GM12878 (cell line): ENCODE data around the gene IDI1. TPM values are rescaled to one million over a fixed set of nuclear protein-coding genes. Genes with fewer than 3 reads are reported as not detected.

Experiments
- ATAC-seq: fragments of 200-7000 bp; cut with Tn5 transposase; 3 replicates; pipeline ENCODE4 v1.9.1; 2020; ENCODE audit warnings: mild to moderate bottlenecking, moderate library complexity
- BruUV-seq: library from RNA; stranded (reverse); fragments of 400-500 nt; replicated peaks from 2 replicates; lab custom pipeline; 2021; lab: Mats Ljungman, UMichigan
- CTCF ChIA-PET: fragments of 300-600 bp; sonication (Branson Sonifier 250); formaldehyde crosslinking; extraction: SDS; loops from one replicate; lab custom pipeline; 2021; ENCODE audit warnings: inconsistent platforms; lab: Yijun Ruan, JAX
- POLR2A ChIA-PET: fragments of 350-600 bp; formaldehyde crosslinking; extraction: SDS; loops from one replicate; lab custom pipeline; 2021; ENCODE audit warnings: inconsistent platforms; lab: Charles Lee
- RAD21 ChIA-PET: fragments of 300-600 bp; sonication (Branson Sonifier 250); formaldehyde crosslinking; loops from one replicate; lab custom pipeline; 2023; ENCODE audit warnings: antibody characterized with exemption; ENCODE audit not compliant: unreplicated experiment; lab: Charles Lee
- SMC1A ChIA-PET: fragments of 300-600 bp; sonication (Branson Sonifier 250); formaldehyde crosslinking; loops from one replicate; lab custom pipeline; 2023; ENCODE audit not compliant: unreplicated experiment, uncharacterized antibody; lab: Charles Lee
- DNase-seq: peaks from one replicate; pipeline ENCODE4 v3.0.0-alpha.2; 2011; ENCODE audit warnings: low read depth, low spot score
- FAIRE-seq: peaks from 3 replicates; lab custom pipeline; 2011; peaks lifted over from hg19 to GRCh38; lab: Jason Lieb, UNC
- H2AFZ ChIP-seq: 2 replicates; pipeline ENCODE4 v1.6.0; 2011; ENCODE audit warnings: low read depth, low read length, control low read depth; ENCODE audit not compliant: control insufficient read depth
- H3K27ac ChIP-seq: 2 replicates; pipeline ENCODE4 v1.5.1; 2011; ENCODE audit warnings: control low read depth; ENCODE audit not compliant: control insufficient read depth, insufficient read depth
- H3K27me3 ChIP-seq, 2 experiments: replicated peaks in 1 of 2; 2 replicates each; pipeline versions ENCODE4 v1.6.0 to v1.6.1; 2011; ENCODE audit warnings: low read length in 1 of 2; ENCODE audit not compliant: control insufficient read depth in 2 of 2, insufficient read depth in 2 of 2
- H3K36me3 ChIP-seq, 2 experiments: 2 replicates each; pipeline ENCODE4 v1.5.1; 2011; ENCODE audit warnings: low read length in 1 of 2; ENCODE audit not compliant: control insufficient read depth in 2 of 2, insufficient read depth in 2 of 2
- H3K4me1 ChIP-seq: 2 replicates; pipeline ENCODE4 v1.6.1; 2011; ENCODE audit warnings: mild to moderate bottlenecking, low read length, moderate library complexity, mixed read lengths; ENCODE audit not compliant: control insufficient read depth, insufficient read depth
- H3K4me2 ChIP-seq: 2 replicates; pipeline ENCODE4 v1.6.0; 2011; ENCODE audit warnings: control low read depth; ENCODE audit not compliant: control insufficient read depth, insufficient read depth
- H3K4me3 ChIP-seq: fragments of 200-600 bp; sonication (generic); 2 replicates; pipeline ENCODE4 v1.5.1; 2016
- H3K79me2 ChIP-seq: 2 replicates; pipeline ENCODE4 v1.6.0; 2011; ENCODE audit warnings: low read length; ENCODE audit not compliant: control insufficient read depth, insufficient read depth
- H3K9ac ChIP-seq: 2 replicates; pipeline ENCODE4 v1.8.0; 2011; ENCODE audit warnings: low read length, control low read depth, mixed read lengths; ENCODE audit not compliant: control insufficient read depth, insufficient read depth
- H3K9me3 ChIP-seq: replicated peaks from 3 replicates; pipeline ENCODE4 v1.5.1; 2011; ENCODE audit warnings: mild to moderate bottlenecking, low read length; ENCODE audit not compliant: control insufficient read depth, insufficient read depth
- H4K20me1 ChIP-seq: 2 replicates; pipeline ENCODE4 v1.6.0; 2011; ENCODE audit not compliant: control insufficient read depth, insufficient read depth
- CBX3 ChIP-seq: fragments of 200-600 bp; sonication (generic); IDR thresholded peaks from 2 replicates; pipeline ENCODE4 v1.6.1; 2016; ENCODE audit warnings: low read depth, borderline replicate concordance
- CEBPB ChIP-seq, 2 experiments: fragments of 150-350 bp in 1 of 2; IDR thresholded peaks; 2 replicates each; pipeline ENCODE4 v1.6.1; 2012 to 2014; ENCODE audit warnings: low read depth in 2 of 2, low read length in 2 of 2, borderline replicate concordance in 1 of 2, inconsistent platforms in 1 of 2
- CHD4 ChIP-seq: fragments of 200-600 bp; sonication (generic); IDR thresholded peaks from 2 replicates; pipeline ENCODE4 v1.6.1; 2016; ENCODE audit warnings: mild to moderate bottlenecking
- E2F8 ChIP-seq: fragments of 450-650 bp; IDR thresholded peaks from 2 replicates; pipeline ENCODE4 v1.6.1; 2018; ENCODE audit warnings: mild to moderate bottlenecking, low read depth, moderate library complexity; ENCODE audit not compliant: partially characterized antibody
- EP300 ChIP-seq, 2 experiments: fragments of 150-350 bp in 1 of 2; IDR thresholded peaks; 2 replicates each; pipeline ENCODE4 v1.6.1; 2011 to 2012; ENCODE audit warnings: low read depth in 2 of 2, low read length in 2 of 2, borderline replicate concordance in 1 of 2, improper control_type of control experiment in 1 of 2, inconsistent platforms in 1 of 2; ENCODE audit not compliant: control insufficient read depth in 1 of 2
- KDM1A ChIP-seq: fragments of 200-600 bp; sonication (generic); IDR thresholded peaks from 2 replicates; pipeline ENCODE4 v1.6.1; 2016; ENCODE audit warnings: borderline replicate concordance
- POLR2AphosphoS2 ChIP-seq: IDR thresholded peaks from 2 replicates; pipeline ENCODE4 v1.6.1; 2011; ENCODE audit warnings: low read depth, mild to moderate bottlenecking, low read length, improper control_type of control experiment, moderate library complexity
- SIN3A ChIP-seq: IDR thresholded peaks from 2 replicates; pipeline ENCODE4 v1.6.1; 2012; ENCODE audit warnings: low read depth, low read length, improper control_type of control experiment
- SPI1 ChIP-seq: IDR thresholded peaks from 2 replicates; pipeline ENCODE4 v1.6.1; 2011; ENCODE audit warnings: low read depth, mild to moderate bottlenecking, low read length, moderate library complexity, borderline replicate concordance; ENCODE audit not compliant: insufficient read depth
- SREBF1 ChIP-seq: IDR thresholded peaks from 2 replicates; pipeline ENCODE4 v1.6.1; 2012; ENCODE audit warnings: mild to moderate bottlenecking, low read length
- WGBS: methylation state at CpG from one replicate; pipeline ENCODE4 v1.1.6; 2016; ENCODE audit warnings: low lambda C conversion rate; ENCODE audit not compliant: insufficient replicate concordance, insufficient coverage; ENCODE audit errors: missing lambda C conversion rate; 5-methylcytosine and 5-hydroxymethylcytosine counted together
- in situ Hi-C: fragments of 300-500 bp; cut with MboI; formaldehyde crosslinking; loops from 9 replicates; pipeline ENCODE4 v1.14.3; 2018; ENCODE audit warnings: mixed read lengths
- intact Hi-C: fragments of 100-400 bp; cut with micrococcal nuclease; formaldehyde crosslinking; loops from one replicate; pipeline ENCODE4 v1.14.2; 2022; ENCODE audit not compliant: unreplicated experiment
- polyA plus RNA-seq, 11 experiments: library from polyadenylated mRNA; depleted of rRNA in 4 of 11; unstranded in 6 of 11; stranded (reverse) in 5 of 11; fragments of >200 nt; fragmentation: Nextera tagmentation in 4 of 11; fragmentation: Illumina TruSeq in 1 of 11; extraction: Ambion mirVana in 4 of 11; extraction: Trizol in 1 of 11; gene quantifications; 1 replicate in 1 of 11; 2 replicates in 10 of 11; pipeline versions ENCODE4 v1.2.1 to v1.2.3, GENCODE V29; 2011 to 2016; ENCODE audit warnings: inconsistent platforms in 2 of 11, missing spikeins in 2 of 11, low read depth in 1 of 11
- total RNA-seq, 4 experiments: library from RNA; depleted of rRNA in 3 of 4; stranded (reverse); fragments of >200 nt in 3 of 4; fragmentation: Illumina TruSeq in 1 of 4; extraction: Trizol in 1 of 4; gene quantifications; 2 replicates each; pipeline versions ENCODE4 v1.2.1 to v1.2.3, GENCODE V29; 2013 to 2021

IDI1 gene
- total and polyA plus RNA-seq, 10 of the 15 experiments (the other 5 are each of a cell fraction or from before 2014, with no cell fraction given) = 85.5 to 223 (median 157) TPM

GRCh38 chr10:1009071-1009494 is 39.8 kb downstream of the IDI1 start:
- no TSS peak for BruUV-seq
- H3K4me2 ChIP-seq = no peak overlapping the region
- H3K9me3 ChIP-seq = no peaks in the 10 kb centered on the region
- H3K36me3 ChIP-seq = peaks cover 46 to 50% of the 10 kb centered on the region in 2 experiments
- in situ Hi-C loops = no loop called here
- CTCF ChIA-PET = no interaction called here
- DNase-seq = no peak
- no peak for ATAC-seq
- RAD21 ChIA-PET = no interaction called here
- no peak overlapping the region for H2AFZ ChIP-seq
- 91% methylated on average over 9 of the region's 9 CpGs for WGBS
- no peak overlapping the region for H3K9ac ChIP-seq
- H3K27ac ChIP-seq = no peak overlapping the region
- POLR2A ChIA-PET = no interaction called here
- no peaks in the 10 kb centered on the region for H3K4me1 ChIP-seq
- H3K27me3 ChIP-seq = no peaks in the 10 kb centered on the region
- intact Hi-C loops = loop anchor here (2.0 kb wide), 1 partner anchor 14 kb away; no protein-coding TSS in a partner anchor
- no peaks in the 10 kb centered on the region; the same call in 1 of the 2 replicates for H4K20me1 ChIP-seq
- no peak for FAIRE-seq
- no peak overlapping the region for H3K4me3 ChIP-seq
- TF ChIP-seq SREBF1 (no peak), SIN3A (no peak), POLR2AphosphoS2 (no peak), EP300 (IDR thresholded peaks at IDR 0.05; ENCODE audit: borderline replicate concordance in 1 of 2, control insufficient read depth in 1 of 2, low read depth in 2 of 2, low read length in 2 of 2) (no peak), E2F8 (no peak), KDM1A (no peak), CBX3 (no peak), CEBPB (IDR thresholded peaks at IDR 0.05; ENCODE audit: borderline replicate concordance in 1 of 2, low read depth in 2 of 2, low read length in 2 of 2) (no peak), SPI1 (no peak), CHD4 (no peak)
- peaks cover 1% of the 10 kb centered on the region; the same call in 1 of the 2 replicates for H3K79me2 ChIP-seq
- SMC1A ChIA-PET = no interaction called here
